Left cardiac atrium (tissue), 4 donors: Measurements from ENCODE around the gene LRRC56. TPM values are rescaled to one million over a fixed set of nuclear protein-coding genes. Genes with fewer than 3 reads are reported as not detected.

Source experiments
- ATAC-seq, 2 donors: fragments of 200-7000 bp; cut with Tn5 transposase; one replicate each; pipeline ENCODE4 v1.9.1; 2020; ENCODE audit warnings: mild to moderate bottlenecking in 2 of 2, moderate library complexity in 2 of 2
- DNase-seq: peaks from one replicate; pipeline ENCODE4 v3.0.0-alpha.2; 2020
- intact Hi-C, 2 donors: fragments of 100-400 bp; cut with DNase I; formaldehyde crosslinking; loops; one replicate each; pipeline versions ENCODE4 v1.14.1 to v1.15.1; 2022 to 2023
- total RNA-seq, 2 donors: library from RNA; stranded (reverse); fragmentation: NEBNext Ultra II Directional; extraction: Animal tissue kit (Norgen Biotek cat#: 25700); gene quantifications; one replicate each; pipeline ENCODE4 v1.2.1, GENCODE V29; 2021
- donor health status: DM: no; HTN: yes; CAD: no.
- donor health status: DM: no; HTN: yes; CAD: no; lungs with severe emphysema.
- donor health status: DM: yes; HTN: yes; CAD: no.
- donor health status: Dilated cardiomyopathy.

LRRC56 gene
- total RNA-seq, 2 donors from 2014 or later = 0.47 to 0.68 TPM

- intact Hi-C loops = no loop called here
- ATAC-seq (no peak), DNase-seq (no peak)
Observed at GRCh38 chr11:499201-500076, 37.9 kb upstream of the LRRC56 start.

GRCh38 chr11:501001-501682, 36.2 kb upstream of the LRRC56 start:
- DNase-seq (no peak), ATAC-seq (no peak)
- intact Hi-C loops = no loop called here

DNA sequence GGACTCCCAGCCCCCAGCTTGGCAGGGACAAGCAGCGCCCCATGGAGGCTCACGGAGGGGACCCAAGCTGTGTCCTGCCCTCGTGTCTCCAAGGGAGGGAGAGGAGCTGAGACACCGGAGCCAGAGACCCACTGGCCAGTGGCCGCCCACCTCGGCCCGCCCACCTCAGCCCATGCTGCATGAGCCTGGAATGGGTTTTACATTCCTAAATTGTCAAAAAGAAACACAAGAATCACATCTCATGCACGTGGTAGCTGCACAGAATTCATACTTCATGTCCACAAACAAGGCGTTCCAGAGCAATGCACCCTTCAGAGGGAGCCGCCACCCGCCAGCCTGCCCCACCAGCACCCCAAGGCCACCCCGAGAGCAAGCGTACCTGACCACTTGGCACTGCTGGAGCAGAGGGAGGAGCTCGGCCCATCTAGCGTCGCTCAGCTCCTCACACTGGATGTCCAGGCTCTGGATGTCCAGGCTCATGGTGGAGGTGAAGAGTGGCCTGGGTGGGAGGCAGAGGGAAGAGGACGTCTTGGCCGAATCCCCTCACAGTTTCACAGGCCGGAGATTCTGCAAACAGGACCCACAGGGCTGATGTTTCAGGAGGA, 35.5 kb upstream of the LRRC56 start:
- ATAC-seq (no peak), DNase-seq (no peak)
- intact Hi-C loops = no loop called here

- DNase-seq = no peak
- intact Hi-C loops = no loop called here
- no peak for ATAC-seq
Observed at GRCh38 chr11:502288-503178, 34.8 kb upstream of the LRRC56 start.

GRCh38 chr11:503179-503981, 33.9 kb upstream of the LRRC56 start:
- intact Hi-C loops = no loop called here
- DNase-seq (peak; percentile 71), ATAC-seq (peak in 1 of 2 donors; percentile 0)

- intact Hi-C loops = no loop called here
- ATAC-seq (peak in 1 of 2 donors; percentile 12), DNase-seq (no peak)
Observed at GRCh38 chr11:504053-504993, 33.0 kb upstream of the LRRC56 start.

GRCh38 chr11:504994-505344, 32.4 kb upstream of the LRRC56 start:
- ATAC-seq (no peak), DNase-seq (no peak)
- intact Hi-C loops = no loop called here

DNA sequence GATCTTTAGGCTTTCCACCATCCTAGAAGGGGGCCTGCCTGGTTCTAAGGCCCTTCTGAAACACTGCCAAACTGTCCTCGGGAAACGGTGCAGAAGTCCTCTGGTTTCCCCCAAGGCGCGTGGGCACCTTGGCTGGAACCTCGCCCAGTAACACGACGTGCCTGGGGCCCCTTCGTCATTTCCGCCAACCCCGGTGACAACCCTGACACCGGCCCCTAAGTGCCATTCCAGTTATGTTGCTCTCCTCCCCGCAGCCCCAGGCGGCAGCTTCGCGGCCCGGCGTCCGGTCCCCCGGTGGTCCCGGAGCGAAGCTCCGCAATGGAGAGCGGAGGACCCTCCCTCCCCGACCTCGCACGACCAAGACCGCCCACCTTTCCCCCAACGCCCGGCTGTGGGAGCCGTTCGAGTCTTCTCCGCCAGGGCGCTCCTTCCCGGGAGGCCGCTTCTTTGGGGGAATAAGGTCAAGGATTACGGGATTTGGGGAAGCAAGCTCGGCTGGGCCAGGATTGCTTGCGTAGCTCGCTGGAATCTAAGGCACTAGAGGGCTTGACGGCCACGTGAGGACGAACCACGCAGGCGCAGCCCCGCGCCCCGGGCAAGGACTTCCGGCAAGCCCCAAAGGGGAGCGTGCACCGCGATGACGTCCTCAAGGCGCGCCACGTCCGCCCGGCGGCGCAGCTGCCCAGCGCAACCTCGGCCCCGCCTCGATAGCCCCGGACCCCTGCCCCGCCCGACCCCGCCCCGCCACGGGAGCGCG, 30.9 kb upstream of the LRRC56 start:
- DNase-seq = peak; percentile 99
- intact Hi-C loops = loop anchor here in 1 of 2 donors (1.0 kb wide), 1 partner anchor 58 kb away; no protein-coding TSS in a partner anchor
- peak; percentile 86 to 87 for ATAC-seq

- intact Hi-C loops = loop anchor here in 1 of 2 donors (1.0 kb wide), 1 partner anchor 59 kb away; no protein-coding TSS in a partner anchor
- peak; percentile 90 for ATAC-seq
Observed at GRCh38 chr11:506995-507726, 30.2 kb upstream of the LRRC56 start, which contains the start of gene RNH1. Gene RNH1, minus strand, starts transcription at chr11:507242. Its CDS starts 5,080 bp downstream, at chr11:502162.

DNA sequence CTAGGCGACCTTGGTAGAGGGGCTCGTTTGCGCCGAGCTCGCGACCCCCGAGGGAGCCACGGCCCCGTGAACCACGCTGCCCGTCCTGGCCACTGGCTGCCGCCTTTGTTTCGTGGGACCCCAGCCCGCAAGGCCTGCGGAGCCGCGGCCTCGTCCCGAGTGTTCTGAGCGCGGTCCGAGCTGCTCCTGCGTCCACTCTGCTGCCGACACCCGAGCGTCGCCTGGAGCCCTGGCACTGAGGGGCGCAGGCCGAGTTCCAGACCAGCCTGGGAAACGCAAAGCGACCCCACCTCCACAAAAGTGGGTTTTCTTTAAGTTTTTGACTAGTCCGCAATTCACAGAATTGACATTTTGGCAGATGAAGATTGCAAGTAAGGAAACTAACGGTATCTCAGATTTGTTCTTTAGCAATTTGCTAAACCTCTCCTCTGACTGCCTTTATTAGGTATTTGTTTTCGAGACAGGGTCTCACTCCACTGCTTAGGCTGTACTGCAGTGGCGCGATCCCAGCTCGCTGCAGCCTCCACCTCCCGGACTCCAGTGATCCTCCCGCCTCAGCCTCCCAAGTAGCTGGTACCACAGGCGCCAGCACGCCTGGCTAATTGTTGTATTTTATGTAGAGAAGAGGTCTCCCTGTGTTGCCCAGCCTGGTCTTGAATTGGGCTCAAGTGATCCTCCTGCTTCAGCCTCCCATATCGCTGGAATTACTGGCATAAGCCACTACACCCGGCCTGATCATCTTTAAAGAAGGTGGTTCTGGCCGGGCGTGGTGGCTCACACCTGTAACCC, 29.4 kb upstream of the LRRC56 start:
- intact Hi-C loops = no loop called here
- ATAC-seq = no peak
- no peak for DNase-seq

More at GRCh38 chr11:506995-507726, 30.2 kb upstream of the LRRC56 start, which contains the start of gene RNH1:
- DNase-seq = peak; percentile 99

DNA sequence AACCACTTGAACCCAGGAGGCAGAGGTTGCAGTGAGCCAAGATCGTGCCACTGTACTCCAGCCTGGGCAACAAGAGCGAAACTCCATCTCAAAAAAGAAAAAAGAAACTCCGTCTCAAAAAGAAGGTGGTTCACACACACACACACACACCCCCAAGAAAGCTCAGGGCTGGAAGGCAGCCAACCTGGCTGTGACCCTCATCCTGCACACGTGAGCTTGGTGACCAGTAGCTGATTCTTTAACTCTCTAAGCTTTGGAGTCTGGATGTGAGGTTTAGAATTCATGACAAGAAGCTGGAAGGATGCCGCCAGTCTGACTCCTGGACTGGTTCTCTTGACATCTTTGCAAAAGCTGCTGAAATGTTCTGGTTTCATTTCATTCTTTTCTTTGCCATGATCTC, 28.4 kb upstream of the LRRC56 start:
- intact Hi-C loops = no loop called here
- ATAC-seq (no peak), DNase-seq (no peak)

- ATAC-seq (no peak), DNase-seq (no peak)
- intact Hi-C loops = no loop called here
Observed at GRCh38 chr11:512761-513595, 24.3 kb upstream of the LRRC56 start.

GRCh38 chr11:514606-515005, 22.7 kb upstream of the LRRC56 start:
- no peak for DNase-seq
- intact Hi-C loops = loop anchor here in 1 of 2 donors (5.0 kb wide), 1 partner anchor 107 kb away; no protein-coding TSS in a partner anchor

GRCh38 chr11:515131-515530, 22.2 kb upstream of the LRRC56 start:
- DNase-seq (no peak), ATAC-seq (no peak)
- intact Hi-C loops = loop anchor here in 1 of 2 donors (5.0 kb wide), 1 partner anchor 108 kb away; no protein-coding TSS in a partner anchor

More at GRCh38 chr11:514606-515005, 22.7 kb upstream of the LRRC56 start:
- ATAC-seq = no peak
